ENCODE data around the gene TPST1.
"Not testable (repeated sequence)": the region's sequence is repeated elsewhere in the genome, so short reads cannot be mapped to it uniquely, and the experiment has no call there.

DNA sequence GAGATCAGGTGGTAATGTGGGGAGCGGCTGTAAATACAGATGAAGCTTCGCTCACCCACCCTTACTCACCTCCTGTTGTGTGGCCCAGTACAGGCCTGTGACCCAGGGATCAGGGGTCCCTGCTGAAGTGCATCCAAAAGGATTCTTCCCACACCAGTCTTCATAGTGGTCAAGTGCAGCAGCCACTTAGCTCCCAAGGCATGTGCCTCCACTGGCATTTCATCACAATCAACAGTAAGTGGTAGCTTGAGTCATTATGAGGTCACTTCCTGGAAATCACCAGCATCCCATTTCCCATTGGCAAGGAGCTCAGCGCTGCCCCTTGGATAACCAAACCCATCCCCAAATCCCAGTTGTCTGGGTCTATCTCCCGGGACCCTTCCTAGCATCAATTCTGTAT, 196.0 kb downstream of the TPST1 start:
- TF ChIP-seq, protein P1, sequence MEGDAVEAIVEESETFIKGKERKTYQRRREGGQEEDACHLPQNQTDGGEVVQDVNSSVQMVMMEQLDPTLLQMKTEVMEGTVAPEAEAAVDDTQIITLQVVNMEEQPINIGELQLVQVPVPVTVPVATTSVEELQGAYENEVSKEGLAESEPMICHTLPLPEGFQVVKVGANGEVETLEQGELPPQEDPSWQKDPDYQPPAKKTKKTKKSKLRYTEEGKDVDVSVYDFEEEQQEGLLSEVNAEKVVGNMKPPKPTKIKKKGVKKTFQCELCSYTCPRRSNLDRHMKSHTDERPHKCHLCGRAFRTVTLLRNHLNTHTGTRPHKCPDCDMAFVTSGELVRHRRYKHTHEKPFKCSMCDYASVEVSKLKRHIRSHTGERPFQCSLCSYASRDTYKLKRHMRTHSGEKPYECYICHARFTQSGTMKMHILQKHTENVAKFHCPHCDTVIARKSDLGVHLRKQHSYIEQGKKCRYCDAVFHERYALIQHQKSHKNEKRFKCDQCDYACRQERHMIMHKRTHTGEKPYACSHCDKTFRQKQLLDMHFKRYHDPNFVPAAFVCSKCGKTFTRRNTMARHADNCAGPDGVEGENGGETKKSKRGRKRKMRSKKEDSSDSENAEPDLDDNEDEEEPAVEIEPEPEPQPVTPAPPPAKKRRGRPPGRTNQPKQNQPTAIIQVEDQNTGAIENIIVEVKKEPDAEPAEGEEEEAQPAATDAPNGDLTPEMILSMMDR (IDR thresholded peaks at IDR 0.05; ENCODE audit: insufficient read depth, low read depth, low read length) = not testable (repeated sequence)
- not testable (repeated sequence) for TF ChIP-seq EZH2 (IDR thresholded peaks at IDR 0.05; ENCODE audit: insufficient read depth, low read length)

Measured in astrocyte (in vitro differentiated cells and primary cell).